Astrocyte of the spinal cord (primary cell): ENCODE measurements around the gene UBE3B.

Source experiments
- DNase-seq: peaks from one replicate; pipeline ENCODE4 v3.0.0; 2011; ENCODE audit warnings: low read depth, low spot score
- H3K4me3 ChIP-seq: 2 replicates; pipeline ENCODE4 v1.5.1; 2011; ENCODE audit warnings: low read depth, mild to moderate bottlenecking, low read length, moderate library complexity
- in situ Hi-C: cut with HindIII; loops from 2 replicates; pipeline ENCODE4 v1.10.0; 2017; ENCODE audit warnings: low sequenced_read_pairs
- TF ChIP-seq, protein P1 (sequence below): IDR thresholded peaks from 2 replicates; pipeline ENCODE4 v1.5.1; 2012; ENCODE audit warnings: low read depth, mild to moderate bottlenecking, low read length, inconsistent platforms

Gene UBE3B

DNA sequence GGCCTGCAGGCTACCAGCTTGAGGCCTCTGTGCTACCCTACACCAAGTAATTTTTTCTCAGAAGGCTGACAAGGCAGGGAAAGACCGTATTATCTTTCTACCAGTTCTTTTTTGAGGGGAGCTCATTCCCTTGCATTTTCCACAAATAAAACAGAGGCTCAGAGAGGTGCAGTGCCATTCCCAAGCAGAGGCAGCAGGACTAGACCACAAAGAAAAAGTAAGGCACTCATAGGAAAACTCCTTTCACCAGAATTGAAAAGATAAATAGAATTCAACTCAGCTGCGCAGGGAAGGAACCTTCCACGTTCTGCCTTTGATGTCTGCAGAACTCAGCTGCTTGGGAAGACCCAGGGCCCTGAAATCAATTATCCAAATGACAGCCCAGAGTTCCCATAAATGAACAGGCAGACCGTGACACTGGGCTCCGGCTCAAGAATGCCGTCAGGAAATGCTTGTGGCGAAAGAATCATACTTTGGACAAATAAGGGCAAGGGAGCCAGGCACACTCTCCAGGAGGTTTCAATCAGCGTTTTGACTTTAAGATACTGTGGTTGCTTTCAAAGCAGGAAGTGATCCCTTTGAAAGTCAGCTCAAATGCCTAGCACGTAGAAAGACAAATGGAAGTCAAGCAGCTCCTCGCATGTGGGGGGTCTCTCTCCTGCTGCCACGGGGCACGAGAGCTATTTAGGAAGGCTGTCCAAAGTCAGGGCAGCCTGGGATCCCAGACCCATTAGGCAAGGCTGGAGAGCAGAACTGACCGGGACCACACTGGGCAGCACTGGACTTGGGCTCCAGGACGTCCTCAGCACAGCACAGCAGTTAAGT is 14.4 kb upstream of the UBE3B start:
- DNase-seq = peak; percentile 99
- in situ Hi-C loops = no loop called here
- peak overlapping the region; percentile 17 for H3K4me3 ChIP-seq
- TF ChIP-seq, protein P1, sequence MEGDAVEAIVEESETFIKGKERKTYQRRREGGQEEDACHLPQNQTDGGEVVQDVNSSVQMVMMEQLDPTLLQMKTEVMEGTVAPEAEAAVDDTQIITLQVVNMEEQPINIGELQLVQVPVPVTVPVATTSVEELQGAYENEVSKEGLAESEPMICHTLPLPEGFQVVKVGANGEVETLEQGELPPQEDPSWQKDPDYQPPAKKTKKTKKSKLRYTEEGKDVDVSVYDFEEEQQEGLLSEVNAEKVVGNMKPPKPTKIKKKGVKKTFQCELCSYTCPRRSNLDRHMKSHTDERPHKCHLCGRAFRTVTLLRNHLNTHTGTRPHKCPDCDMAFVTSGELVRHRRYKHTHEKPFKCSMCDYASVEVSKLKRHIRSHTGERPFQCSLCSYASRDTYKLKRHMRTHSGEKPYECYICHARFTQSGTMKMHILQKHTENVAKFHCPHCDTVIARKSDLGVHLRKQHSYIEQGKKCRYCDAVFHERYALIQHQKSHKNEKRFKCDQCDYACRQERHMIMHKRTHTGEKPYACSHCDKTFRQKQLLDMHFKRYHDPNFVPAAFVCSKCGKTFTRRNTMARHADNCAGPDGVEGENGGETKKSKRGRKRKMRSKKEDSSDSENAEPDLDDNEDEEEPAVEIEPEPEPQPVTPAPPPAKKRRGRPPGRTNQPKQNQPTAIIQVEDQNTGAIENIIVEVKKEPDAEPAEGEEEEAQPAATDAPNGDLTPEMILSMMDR = peak; percentile 9

- in situ Hi-C loops = no loop called here
Measured at GRCh38 chr12:109463756-109464155, 13.7 kb upstream of the UBE3B start.

DNA sequence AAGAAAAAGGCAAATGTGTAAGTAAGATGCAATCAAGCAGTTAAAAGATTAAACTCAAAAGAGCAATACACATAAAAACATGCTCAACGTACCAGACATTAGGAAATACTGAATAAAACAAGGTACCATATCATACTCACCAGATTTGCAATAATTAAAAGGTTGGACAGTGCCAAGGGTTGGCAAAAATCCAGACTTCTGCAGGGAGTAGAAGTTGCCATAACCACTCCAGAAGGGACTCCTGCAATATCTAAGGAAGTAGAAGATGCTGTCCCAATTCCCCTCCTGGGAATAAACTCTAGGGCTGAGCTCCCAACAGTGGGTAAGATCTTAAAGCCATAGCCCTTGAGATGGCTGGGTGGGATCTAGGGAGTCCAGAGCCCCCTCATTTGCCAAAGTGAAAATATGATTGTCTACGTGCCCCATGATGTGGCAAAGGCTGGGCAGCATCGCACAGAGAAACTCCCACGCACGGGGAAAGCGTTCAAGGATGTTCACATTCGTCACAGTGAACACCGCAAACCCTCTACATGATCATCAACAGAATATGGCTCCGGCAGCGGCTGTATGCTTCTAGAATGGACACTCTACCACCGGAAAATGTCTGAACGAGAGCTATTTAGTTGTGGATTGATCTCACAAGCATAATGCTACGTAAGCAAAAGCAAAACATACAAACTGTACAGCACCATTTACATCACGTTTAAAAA is 12.6 kb upstream of the UBE3B start:
- in situ Hi-C loops = no loop called here
- no peak for DNase-seq

More at GRCh38 chr12:109463756-109464155, 13.7 kb upstream of the UBE3B start:
- H3K4me3 ChIP-seq = peak overlapping the region; percentile 17
- TF ChIP-seq, protein P1 = no peak
- no peak for DNase-seq

GRCh38 chr12:109466305-109466704 is 11.1 kb upstream of the UBE3B start:
- in situ Hi-C loops = no loop called here
- TF ChIP-seq, protein P1 = no peak

More for the DNA sequence above, 12.6 kb upstream of the UBE3B start:
- H3K4me3 ChIP-seq = no peak overlapping the region
- TF ChIP-seq, protein P1 = no peak

GRCh38 chr12:109466821-109467220 is 10.6 kb upstream of the UBE3B start:
- no peak for DNase-seq
- no peak overlapping the region for H3K4me3 ChIP-seq
- TF ChIP-seq, protein P1 = no peak
- in situ Hi-C loops = no loop called here

More at GRCh38 chr12:109466305-109466704, 11.1 kb upstream of the UBE3B start:
- no peak overlapping the region for H3K4me3 ChIP-seq
- no peak for DNase-seq

DNA sequence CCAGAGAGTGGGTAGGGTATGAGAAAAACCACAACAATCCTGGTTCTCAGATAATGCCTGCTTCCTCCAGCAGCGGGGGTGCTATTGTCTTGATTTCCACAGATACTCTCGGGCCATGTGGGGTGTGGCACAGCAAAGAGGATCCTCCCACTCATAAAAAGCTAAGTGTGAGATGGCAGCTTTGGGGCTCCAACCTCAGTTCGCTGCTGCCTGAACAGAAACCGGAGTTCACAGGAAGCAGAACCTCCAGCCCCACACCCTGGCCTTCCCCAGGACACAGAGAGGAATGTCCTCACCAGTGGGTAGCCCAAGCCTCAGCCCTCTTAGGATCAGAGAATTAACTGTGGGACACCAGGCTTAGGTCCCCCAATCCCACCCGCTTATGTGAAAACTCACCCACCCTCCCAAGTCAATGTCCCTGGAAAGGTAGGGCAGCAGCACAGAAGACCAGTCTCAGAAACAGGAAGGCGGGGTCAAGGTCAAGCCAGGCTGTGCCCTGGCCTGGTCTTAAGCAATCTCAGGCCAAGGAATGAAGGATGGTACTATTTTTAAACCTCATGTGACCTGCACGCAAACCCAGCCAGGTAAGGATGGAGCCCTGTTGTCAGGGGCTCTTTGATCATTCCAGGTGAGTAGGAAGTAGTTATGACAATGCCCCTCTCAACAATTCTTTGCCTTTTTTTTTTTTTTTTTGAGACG is 9.3 kb upstream of the UBE3B start:
- no peak overlapping the region for H3K4me3 ChIP-seq
- in situ Hi-C loops = no loop called here
- TF ChIP-seq, protein P1 = no peak
- DNase-seq = no peak
